ENCODE results near the gene RBM20.

DNA sequence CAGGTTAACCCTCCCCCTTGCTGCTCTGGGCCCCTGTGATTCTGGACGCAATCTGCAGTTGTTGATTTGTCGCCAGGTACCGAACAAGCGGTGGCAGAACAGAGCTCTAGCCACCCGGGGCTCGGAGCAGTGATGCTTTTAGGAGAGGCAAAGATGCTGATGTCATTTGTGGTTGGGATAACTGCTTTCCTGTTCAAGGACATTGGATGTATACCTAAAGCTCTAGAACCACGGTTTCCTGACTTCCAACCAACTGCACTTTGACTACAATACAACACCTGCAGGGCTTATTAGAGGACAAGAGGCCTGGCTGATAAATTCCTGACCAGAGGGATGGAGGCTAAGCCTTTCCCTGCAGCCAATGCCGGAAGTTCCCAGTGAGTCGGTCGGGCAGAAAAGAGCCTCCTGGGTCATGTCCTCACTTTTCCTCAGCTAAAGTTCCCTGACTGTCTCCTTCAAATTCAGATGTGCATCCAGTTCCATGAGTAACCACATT is 6.5 kb upstream of the RBM20 start:
- TF ChIP-seq CTCF (IDR thresholded peaks at IDR 0.05; ENCODE audit: insufficient read depth, low read length) (no peak), POLR2AphosphoS5 (IDR thresholded peaks at IDR 0.05; ENCODE audit: low read depth) (no peak), GABPA (IDR thresholded peaks at IDR 0.05; ENCODE audit: low read depth) (no peak), SPI1 (IDR thresholded peaks at IDR 0.05; ENCODE audit: borderline replicate concordance, low read depth) (no peak)
